Breast epithelium (tissue), 4 donors: ENCODE results near the gene ARHGAP10. TPM values are rescaled to one million over a fixed set of nuclear protein-coding genes. Genes with fewer than 3 reads are reported as not detected.

Source experiments
- DNase-seq, 2 donors: peaks; one replicate each; pipeline ENCODE4 v3.0.0-alpha.2; 2019; ENCODE audit warnings: low spot score in 2 of 2
- H3K27ac ChIP-seq, 2 donors: fragments of 200-600 bp; sonication (generic) in 1 of 2; one replicate each; pipeline ENCODE4 v1.5.1; 2016 to 2019; ENCODE audit warnings: mild to moderate bottlenecking in 1 of 2
- H3K27me3 ChIP-seq, 2 donors: fragments of 200-600 bp; sonication (generic) in 1 of 2; one replicate each; pipeline versions ENCODE4 v1.5.1 to v1.6.0; 2017 to 2019; ENCODE audit warnings: control low read depth in 1 of 2, mild to moderate bottlenecking in 1 of 2
- H3K36me3 ChIP-seq: fragments of 200-600 bp; one replicate; pipeline ENCODE4 v1.5.1; 2019
- H3K4me1 ChIP-seq, 2 donors: fragments of 200-600 bp; sonication (generic); one replicate each; pipeline ENCODE4 v1.5.1; 2016 to 2019; ENCODE audit warnings: control low read depth in 1 of 2
- H3K4me3 ChIP-seq, 3 donors: fragments of 200-600 bp; sonication (generic); 1 replicate in 2 of 3; 2 replicates in 1 of 3; pipeline ENCODE4 v1.5.1; 2016 to 2019; ENCODE audit warnings: mild to moderate bottlenecking in 3 of 3, moderate library complexity in 2 of 3
- H3K9me3 ChIP-seq, 2 donors: fragments of 200-600 bp; sonication (generic) in 1 of 2; one replicate each; pipeline ENCODE4 v1.5.1; 2016 to 2019; ENCODE audit warnings: control low read depth in 1 of 2
- POLR2A ChIP-seq: fragments of 450-650 bp; IDR thresholded peaks from one replicate; pipeline ENCODE4 v1.6.1; 2016; ENCODE audit warnings: antibody characterized with exemption, mild to moderate bottlenecking, moderate library complexity
- POLR2AphosphoS5 ChIP-seq, 3 donors: sonication (generic); formaldehyde crosslinking; IDR thresholded peaks; one replicate each; pipeline ENCODE4 v1.6.1; 2017; ENCODE audit warnings: antibody characterized with exemption in 3 of 3
- intact Hi-C: fragments of 100-400 bp; cut with DNase I; formaldehyde crosslinking; loops from one replicate; pipeline ENCODE4 v1.15.1; 2023; ENCODE audit warnings: low total_unique reads
- total RNA-seq, 3 donors: library from RNA; depleted of rRNA; stranded (reverse); fragments of >200 nt; gene quantifications; one replicate each; pipeline ENCODE4 v1.1.0, GENCODE V29; 2016
- TF ChIP-seq, protein P1 (sequence below), 3 donors: fragments of 450-650 bp; IDR thresholded peaks; one replicate each; pipeline ENCODE4 v1.5.1; 2016 to 2017; ENCODE audit warnings: antibody characterized with exemption in 3 of 3, mild to moderate bottlenecking in 3 of 3, moderate library complexity in 3 of 3

The ARHGAP10 gene
- total RNA-seq, 3 donors from 2014 or later, result 49.5 to 138 (median 62.6) TPM

- DNase-seq, result no peak
- no peaks in the 10 kb centered on the region for H3K4me1 ChIP-seq
- H3K27me3 ChIP-seq, result no peaks in the 10 kb centered on the region
- no peak overlapping the region for H3K27ac ChIP-seq
- H3K36me3 ChIP-seq, result no peaks in the 10 kb centered on the region
- no peak overlapping the region for H3K4me3 ChIP-seq
- intact Hi-C loops, result no loop called here
- no peaks in the 10 kb centered on the region for H3K9me3 ChIP-seq
- TF ChIP-seq POLR2A (no peak), POLR2AphosphoS5 (IDR thresholded peaks at IDR 0.05) (no peak)
- TF ChIP-seq, protein P1, sequence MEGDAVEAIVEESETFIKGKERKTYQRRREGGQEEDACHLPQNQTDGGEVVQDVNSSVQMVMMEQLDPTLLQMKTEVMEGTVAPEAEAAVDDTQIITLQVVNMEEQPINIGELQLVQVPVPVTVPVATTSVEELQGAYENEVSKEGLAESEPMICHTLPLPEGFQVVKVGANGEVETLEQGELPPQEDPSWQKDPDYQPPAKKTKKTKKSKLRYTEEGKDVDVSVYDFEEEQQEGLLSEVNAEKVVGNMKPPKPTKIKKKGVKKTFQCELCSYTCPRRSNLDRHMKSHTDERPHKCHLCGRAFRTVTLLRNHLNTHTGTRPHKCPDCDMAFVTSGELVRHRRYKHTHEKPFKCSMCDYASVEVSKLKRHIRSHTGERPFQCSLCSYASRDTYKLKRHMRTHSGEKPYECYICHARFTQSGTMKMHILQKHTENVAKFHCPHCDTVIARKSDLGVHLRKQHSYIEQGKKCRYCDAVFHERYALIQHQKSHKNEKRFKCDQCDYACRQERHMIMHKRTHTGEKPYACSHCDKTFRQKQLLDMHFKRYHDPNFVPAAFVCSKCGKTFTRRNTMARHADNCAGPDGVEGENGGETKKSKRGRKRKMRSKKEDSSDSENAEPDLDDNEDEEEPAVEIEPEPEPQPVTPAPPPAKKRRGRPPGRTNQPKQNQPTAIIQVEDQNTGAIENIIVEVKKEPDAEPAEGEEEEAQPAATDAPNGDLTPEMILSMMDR (IDR thresholded peaks at IDR 0.05), result no peak
Measured at GRCh38 chr4:147950841-147951240, 219.0 kb downstream of the ARHGAP10 start.

GRCh38 chr4:147954850-147955249 is 223.0 kb downstream of the ARHGAP10 start:
- no peak for DNase-seq
- Histone ChIP-seq H3K27ac (no peak overlapping the region), H3K36me3 (no peaks in the 10 kb centered on the region), H3K9me3 (no peaks in the 10 kb centered on the region), H3K4me3 (no peak overlapping the region), H3K27me3 (no peaks in the 10 kb centered on the region), H3K4me1 (peaks cover 0 to 4% of the 10 kb centered on the region in 2 donors)
- TF ChIP-seq POLR2AphosphoS5 (IDR thresholded peaks at IDR 0.05), result no peak
- TF ChIP-seq POLR2A, result no peak
- TF ChIP-seq, protein P1 (IDR thresholded peaks at IDR 0.05), result no peak
- intact Hi-C loops, result no loop called here

DNA sequence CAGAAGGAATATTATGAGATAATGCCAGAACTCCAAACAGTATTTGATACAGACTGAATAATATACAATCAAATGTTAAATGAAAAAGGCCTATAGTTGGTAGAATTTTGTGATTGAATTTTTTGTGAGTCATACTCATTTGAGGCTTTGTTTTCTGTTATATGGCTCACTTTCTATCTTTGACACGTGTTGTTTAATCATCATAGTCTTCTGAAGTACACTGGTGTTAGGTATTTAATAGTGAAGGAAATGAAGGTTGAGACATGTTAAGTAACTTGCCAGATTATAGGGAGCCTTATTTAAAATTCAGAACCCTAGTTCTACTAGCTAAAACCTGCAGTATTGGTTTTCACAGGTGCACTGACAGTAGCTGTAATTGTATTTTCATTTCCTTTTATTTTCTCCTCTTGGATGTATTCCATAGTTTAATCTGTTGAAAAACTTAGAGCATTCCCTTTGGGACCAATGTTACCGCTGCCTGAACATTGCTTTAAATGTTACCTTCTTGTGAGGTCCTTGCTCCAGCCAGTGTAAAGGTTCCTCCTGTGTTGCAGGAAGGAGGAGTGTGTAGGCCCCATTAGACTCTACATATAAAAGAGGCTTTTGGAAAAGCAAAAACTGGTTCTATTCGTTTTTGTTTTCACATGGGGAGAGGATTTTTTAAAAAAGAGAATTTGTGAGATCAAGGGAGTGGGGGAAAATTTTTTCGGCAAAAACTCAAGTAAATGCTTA is 224.1 kb downstream of the ARHGAP10 start:
- no peaks in the 10 kb centered on the region for H3K27me3 ChIP-seq
- intact Hi-C loops, result no loop called here
- peaks cover 0 to 4% of the 10 kb centered on the region in 2 donors for H3K4me1 ChIP-seq
- H3K4me3 ChIP-seq, result no peak overlapping the region
- peak overlapping the region in 1 of 2 donors; percentile 52 for H3K27ac ChIP-seq
- no peak for DNase-seq
- no peaks in the 10 kb centered on the region for H3K36me3 ChIP-seq
- H3K9me3 ChIP-seq, result no peaks in the 10 kb centered on the region
- no peak for TF ChIP-seq POLR2AphosphoS5 (IDR thresholded peaks at IDR 0.05)

GRCh38 chr4:147957446-147957845 is 225.6 kb downstream of the ARHGAP10 start:
- Histone ChIP-seq H3K27ac (no peak overlapping the region), H3K4me3 (no peak overlapping the region), H3K9me3 (no peaks in the 10 kb centered on the region), H3K4me1 (peaks cover 0 to 4% of the 10 kb centered on the region in 2 donors), H3K27me3 (no peaks in the 10 kb centered on the region), H3K36me3 (no peaks in the 10 kb centered on the region)
- intact Hi-C loops, result no loop called here
- no peak for TF ChIP-seq POLR2A
- TF ChIP-seq, protein P1 (IDR thresholded peaks at IDR 0.05), result no peak
- TF ChIP-seq POLR2AphosphoS5 (IDR thresholded peaks at IDR 0.05), result no peak
- no peak for DNase-seq

GRCh38 chr4:147958057-147958456 is 226.2 kb downstream of the ARHGAP10 start:
- H3K9me3 ChIP-seq, result no peaks in the 10 kb centered on the region
- H3K4me3 ChIP-seq, result no peak overlapping the region
- no peak overlapping the region for H3K27ac ChIP-seq
- intact Hi-C loops, result no loop called here
- no peaks in the 10 kb centered on the region for H3K27me3 ChIP-seq
- peaks cover 0 to 4% of the 10 kb centered on the region in 2 donors for H3K4me1 ChIP-seq
- no peak for DNase-seq
- H3K36me3 ChIP-seq, result no peaks in the 10 kb centered on the region
- no peak for TF ChIP-seq POLR2A
- TF ChIP-seq POLR2AphosphoS5 (IDR thresholded peaks at IDR 0.05), result no peak
- TF ChIP-seq, protein P1 (IDR thresholded peaks at IDR 0.05), result no peak
